Limb (tissue), 2 donors: Measurements from ENCODE around the gene PAX5.

Experiments
- DNase-seq, 2 donors: peaks; one replicate each; pipeline ENCODE4 v3.0.0-alpha.2; 2016; ENCODE audit errors: extremely low spot score in 2 of 2

Gene PAX5

GRCh38 chr9:37025823-37026112, 8.3 kb downstream of the PAX5 start:
- no peak for DNase-seq

DNA sequence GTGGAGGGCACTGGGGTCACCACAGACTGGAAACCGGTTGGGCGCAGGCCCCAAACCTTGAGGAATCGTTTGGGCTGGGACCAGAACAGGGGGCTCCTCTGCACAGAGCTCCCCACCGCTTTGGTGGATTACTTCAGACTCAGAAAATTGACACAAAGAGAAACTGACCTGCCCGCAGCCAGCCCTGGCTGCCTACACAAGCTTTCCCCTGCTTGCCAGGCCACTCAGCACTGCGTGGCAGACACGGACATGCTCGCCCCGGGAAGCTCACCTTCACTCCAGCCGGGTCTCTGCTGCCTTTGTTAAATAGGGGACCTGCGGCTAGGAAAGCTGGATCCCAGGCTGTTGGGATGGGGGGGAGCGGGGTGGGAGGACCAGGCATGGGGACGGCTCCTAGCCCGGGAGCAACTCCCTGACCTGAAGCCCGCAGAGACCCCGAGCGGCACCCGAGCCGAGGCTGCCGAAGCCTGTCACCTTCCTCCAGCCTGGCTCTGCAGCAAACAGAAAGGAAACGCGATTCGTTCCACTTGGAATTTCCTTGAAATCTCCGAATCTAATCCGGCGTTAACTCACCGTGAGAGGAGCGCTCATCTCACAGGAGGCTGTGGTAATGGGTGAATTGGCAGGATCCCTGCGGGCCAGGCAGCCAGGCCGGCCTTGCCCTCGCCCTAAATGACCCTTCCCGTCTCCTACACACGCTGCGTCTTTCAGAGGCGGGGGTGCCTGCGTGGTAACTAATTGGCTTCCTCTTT, 8.8 kb downstream of the PAX5 start:
- no peak for DNase-seq

- DNase-seq: no peak
Observed at GRCh38 chr9:37017546-37017945, 16.5 kb downstream of the PAX5 start.

DNA sequence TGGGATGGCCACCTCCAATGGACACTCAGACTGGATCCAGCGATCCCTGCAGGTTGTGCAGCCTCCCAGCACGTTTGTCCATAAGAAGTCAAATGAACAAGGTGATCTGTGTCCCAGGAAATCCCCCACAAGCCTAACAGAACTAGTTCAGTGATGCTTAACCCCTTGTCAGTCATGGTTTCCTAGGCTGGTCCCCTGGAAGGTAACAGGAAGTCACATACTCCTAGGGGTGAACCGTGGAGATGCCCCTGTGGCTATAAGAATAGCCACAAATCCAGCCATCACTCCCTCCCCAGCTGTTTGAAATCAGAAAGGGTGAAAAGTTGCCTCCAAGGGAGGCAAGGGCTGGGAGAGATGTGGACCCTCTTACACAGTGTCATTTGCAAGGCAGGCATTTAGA, 22.5 kb downstream of the PAX5 start:
- no peak for DNase-seq

DNA sequence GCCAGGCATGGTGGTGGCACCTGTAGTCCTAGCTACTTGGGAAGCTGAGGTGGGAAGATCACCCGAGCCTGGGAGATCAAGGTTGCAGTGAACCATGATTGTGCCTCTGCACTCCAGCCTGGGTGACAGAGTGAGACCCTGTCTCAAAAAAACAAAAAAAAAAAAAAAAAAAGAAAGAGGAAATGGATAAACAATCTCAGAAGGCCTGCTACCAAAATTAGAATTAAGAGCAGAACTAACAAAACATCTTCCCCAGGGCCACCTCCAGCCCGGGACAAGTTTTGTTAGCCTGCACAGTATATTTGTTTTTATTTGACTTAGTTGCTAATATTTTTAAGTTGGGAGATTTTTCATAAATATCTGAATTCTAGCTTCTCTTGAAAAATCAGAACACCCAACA, 23.1 kb downstream of the PAX5 start:
- no peak for DNase-seq

- DNase-seq: no peak
Observed at GRCh38 chr9:37010180-37010579, 23.9 kb downstream of the PAX5 start.

GRCh38 chr9:37007295-37007694, 26.8 kb downstream of the PAX5 start:
- DNase-seq: no peak

DNA sequence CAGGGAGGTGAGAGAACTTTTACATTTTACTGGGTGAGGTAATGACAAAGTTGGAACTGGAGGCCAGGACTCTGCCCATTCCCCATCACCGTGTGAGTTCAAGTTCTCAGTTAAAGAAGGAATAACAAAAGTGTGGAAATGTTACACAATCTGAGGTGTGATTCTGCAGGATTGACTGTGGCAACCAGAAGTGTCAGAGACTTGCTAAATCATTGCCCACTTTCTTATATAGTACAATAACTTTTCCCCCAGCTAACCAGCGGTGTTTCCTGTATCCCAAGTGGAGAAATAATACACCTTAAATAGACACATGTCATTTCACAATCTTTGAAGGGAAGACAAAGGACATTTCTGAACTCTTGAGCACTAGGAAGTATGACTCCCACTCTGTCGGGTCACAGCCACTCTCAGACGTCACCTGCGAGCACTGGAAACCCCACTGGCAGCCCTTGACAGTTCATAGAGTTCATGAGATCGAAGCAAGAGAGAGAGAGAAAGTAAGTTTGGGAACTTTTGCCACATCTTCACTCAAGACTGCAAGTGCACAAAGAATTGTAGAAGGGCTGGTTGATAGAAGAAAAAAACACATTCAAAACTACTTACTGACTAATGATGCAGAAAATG, 28.4 kb downstream of the PAX5 start:
- DNase-seq: no peak

- DNase-seq: no peak
Observed at GRCh38 chr9:37004424-37004935, 29.6 kb downstream of the PAX5 start.

- DNase-seq: no peak
Observed at GRCh38 chr9:37002413-37003217, 31.5 kb downstream of the PAX5 start.

DNA sequence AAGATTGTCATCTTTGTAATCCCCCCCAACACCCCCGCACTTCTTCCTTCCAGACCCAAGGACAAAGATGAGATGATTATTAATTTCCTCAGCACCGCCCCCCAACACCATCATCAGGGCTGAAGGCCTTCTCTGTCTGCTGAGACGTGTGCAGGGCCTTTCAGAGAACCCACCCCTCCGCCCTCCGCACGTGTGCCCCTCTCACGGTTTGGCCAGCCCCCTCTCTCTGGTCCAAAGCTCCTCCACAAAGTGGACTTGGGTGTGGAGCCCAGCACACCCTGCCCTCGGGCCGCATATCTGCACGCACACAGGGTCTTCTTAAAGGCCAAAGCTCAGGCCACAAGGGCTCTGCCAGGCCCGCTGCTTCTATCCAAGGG, 32.0 kb downstream of the PAX5 start:
- DNase-seq: no peak

- peak; percentile 32 to 50 for DNase-seq
Observed at GRCh38 chr9:37001459-37001858, 32.6 kb downstream of the PAX5 start.

DNA sequence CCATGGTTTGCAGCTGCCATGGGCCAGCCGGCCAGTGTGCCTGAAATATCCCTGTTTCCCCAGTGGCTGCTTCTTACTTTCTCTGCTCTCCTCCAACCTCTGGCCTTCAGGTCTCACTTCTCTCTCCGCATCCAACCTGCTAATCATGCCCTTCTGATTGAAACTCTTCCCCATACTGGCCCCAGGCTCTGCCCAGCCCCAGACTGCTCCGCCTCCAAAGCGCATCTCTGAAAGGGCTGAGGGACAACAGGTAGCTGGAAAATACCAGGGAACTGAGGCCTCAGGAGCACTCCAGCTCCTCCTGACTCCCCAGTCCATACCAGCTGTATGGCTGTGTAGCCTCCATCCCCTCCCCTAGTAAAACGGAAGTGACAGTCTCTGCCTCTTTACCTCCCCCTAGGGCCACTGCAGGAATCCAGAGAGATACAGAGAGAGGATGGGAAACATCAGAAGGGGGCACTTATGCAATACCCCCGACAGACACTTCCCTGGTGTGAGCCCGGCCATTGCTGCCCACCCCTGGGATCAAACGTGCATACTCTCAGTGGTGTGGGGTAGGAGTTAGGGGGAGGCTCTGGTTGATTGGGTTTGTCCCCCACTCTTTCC, 34.2 kb downstream of the PAX5 start:
- no peak for DNase-seq

GRCh38 chr9:36997414-36997813, 36.7 kb downstream of the PAX5 start:
- no peak for DNase-seq

DNA sequence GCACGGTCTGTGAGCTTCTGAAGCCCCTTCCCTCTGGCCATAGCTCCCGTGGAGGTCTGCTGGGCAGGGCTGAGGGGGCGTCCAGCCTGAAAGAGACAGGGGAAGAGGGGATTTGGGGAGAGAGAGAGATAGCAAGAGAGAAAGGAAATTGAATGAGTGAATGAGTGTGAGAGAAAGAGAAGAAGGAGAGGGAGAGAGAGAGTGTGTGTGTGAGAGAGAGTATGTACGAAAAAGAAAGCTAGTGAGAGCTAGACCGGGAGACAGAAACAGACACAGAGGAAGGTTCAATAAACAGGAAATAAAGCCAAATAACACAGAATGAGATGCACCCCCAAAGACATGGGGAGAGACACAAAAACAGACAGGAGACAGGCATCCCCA, 37.4 kb downstream of the PAX5 start:
- no peak for DNase-seq

DNA sequence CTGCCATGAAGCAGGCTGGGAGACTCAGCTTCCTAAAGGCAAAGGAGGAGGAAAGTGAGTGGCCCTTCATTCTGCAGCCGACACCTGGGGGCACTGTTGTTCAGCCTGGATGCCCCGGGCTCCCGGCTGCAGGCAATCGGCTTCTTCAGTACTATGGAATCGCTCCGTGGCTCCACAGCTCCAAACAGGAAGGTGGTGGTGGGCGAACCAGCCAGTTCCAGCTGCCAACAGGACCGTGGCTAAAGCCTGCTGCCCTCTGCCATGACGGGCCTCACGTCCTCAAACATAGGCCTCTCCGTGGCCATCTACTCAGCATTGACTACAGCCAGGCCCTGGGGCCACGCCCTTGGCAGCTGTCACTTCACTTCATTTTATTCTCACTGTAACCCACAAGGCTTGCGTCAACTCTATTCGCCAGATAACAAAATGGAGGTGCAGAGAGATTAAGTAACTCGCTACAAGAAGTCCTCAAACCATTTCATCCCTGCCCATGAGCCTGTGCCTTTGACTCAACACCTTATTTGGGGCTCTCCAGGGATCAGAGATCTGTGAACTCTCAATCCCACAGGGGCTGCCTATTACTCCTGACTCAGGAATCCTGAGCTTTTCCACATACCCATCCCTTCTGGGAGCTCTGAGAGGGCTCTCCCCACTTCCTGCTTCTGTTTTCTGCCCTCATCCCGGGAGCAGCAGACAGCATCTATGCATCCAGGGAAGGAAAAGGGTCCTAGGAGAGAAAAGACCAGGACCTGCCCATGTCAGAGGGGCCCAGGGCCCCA, 38.0 kb downstream of the PAX5 start:
- peak in 1 of 2 donors; percentile 29 for DNase-seq

- no peak for DNase-seq
Observed at GRCh38 chr9:36993933-36994764, 39.9 kb downstream of the PAX5 start.

- DNase-seq: no peak
Observed at GRCh38 chr9:36992501-36993316, 41.4 kb downstream of the PAX5 start.

DNA sequence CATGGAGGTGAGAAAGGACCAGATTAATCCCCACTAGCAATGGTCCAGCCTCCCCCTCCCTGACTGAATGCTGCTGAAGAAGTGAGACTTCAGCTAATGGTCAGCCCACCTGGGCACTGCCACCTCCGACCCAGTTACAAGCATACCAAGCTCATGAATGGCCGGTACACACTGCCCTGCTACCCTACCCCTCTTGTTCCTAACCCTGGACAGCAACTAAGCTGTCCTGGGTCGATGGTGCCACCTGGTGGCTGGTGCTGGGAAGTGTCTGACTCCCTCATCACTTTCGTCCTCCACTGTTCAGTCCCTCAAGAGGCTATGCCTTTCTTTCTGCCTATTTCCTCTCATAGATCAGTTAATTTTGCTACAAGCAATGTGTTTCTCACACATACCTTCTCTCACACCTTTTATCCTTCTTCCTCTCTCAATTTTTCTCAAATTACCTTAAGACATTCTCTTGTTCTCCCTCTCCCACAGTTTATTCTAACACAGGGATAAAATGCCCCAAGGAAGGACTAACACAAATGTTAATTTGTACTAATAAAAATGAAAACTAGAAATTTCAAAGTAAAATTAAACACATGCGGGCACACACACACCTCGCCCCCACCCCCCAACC, 42.4 kb downstream of the PAX5 start:
- DNase-seq: no peak
